Keratinocyte (primary cell): ENCODE results near the gene DNAJC5G.

Source experiments
- CTCF ChIP-seq, 3 experiments: IDR thresholded peaks in 1 of 3; conservative IDR thresholded peaks in 1 of 3; optimal IDR thresholded peaks in 1 of 3; 2 replicates in 2 of 3; 3 replicates in 1 of 3; pipeline versions ENCODE3 to v1.5.1; 2011; ENCODE audit warnings: low read length in 3 of 3, mild to moderate bottlenecking in 3 of 3, moderate library complexity in 2 of 3, control low read depth in 1 of 3, inconsistent platforms in 1 of 3; ENCODE audit not compliant: insufficient read depth in 2 of 3; ENCODE audit errors: extremely low read depth in 1 of 3
- EZH2 ChIP-seq: IDR thresholded peaks from one replicate; pipeline ENCODE4 v1.6.1; 2012; ENCODE audit warnings: inconsistent platforms, mild to moderate bottlenecking, low read length, moderate library complexity

GRCh38 chr2:27305516-27305915 lies 30.3 kb downstream of the DNAJC5G start:
- TF ChIP-seq EZH2, result no peak
- TF ChIP-seq CTCF (optimal IDR thresholded peaks at IDR 0.05 in 1 of 3, IDR thresholded peaks at IDR 0.05 in 1 of 3, conservative IDR thresholded peaks at IDR 0.05 in 1 of 3; ENCODE audit: extremely low read depth in 1 of 3, insufficient read depth in 2 of 3, low read length in 3 of 3), result no peak
